GM18502 (cell line): ENCODE results near the gene SSH3.
A peak's percentile ranks its signal among the peaks of the same experiment; 100 is the strongest.
"Not testable (repeated sequence)": the region's sequence is repeated elsewhere in the genome, so short reads cannot be mapped to it uniquely, and the experiment has no call there.

Experiments
- ATAC-seq: cut with Tn5 transposase; IDR thresholded peaks from one replicate; pipeline ENCODE4 v1.9.1; 2021; ENCODE audit warnings: mild to moderate bottlenecking; ENCODE audit not compliant: unreplicated experiment, poor library complexity

SSH3 gene, protein sequence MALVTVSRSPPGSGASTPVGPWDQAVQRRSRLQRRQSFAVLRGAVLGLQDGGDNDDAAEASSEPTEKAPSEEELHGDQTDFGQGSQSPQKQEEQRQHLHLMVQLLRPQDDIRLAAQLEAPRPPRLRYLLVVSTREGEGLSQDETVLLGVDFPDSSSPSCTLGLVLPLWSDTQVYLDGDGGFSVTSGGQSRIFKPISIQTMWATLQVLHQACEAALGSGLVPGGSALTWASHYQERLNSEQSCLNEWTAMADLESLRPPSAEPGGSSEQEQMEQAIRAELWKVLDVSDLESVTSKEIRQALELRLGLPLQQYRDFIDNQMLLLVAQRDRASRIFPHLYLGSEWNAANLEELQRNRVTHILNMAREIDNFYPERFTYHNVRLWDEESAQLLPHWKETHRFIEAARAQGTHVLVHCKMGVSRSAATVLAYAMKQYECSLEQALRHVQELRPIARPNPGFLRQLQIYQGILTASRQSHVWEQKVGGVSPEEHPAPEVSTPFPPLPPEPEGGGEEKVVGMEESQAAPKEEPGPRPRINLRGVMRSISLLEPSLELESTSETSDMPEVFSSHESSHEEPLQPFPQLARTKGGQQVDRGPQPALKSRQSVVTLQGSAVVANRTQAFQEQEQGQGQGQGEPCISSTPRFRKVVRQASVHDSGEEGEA

GRCh38 chr11:67303132-67303834, at the start of gene SSH3:
Gene SSH3 (plus strand): TSS chr11:67303530. CDS start chr11:67303626, 96 bp downstream.
- no peak for ATAC-seq

- no peak for ATAC-seq
Observed at GRCh38 chr11:67253872-67254624, 49.3 kb upstream of the SSH3 start.

DNA sequence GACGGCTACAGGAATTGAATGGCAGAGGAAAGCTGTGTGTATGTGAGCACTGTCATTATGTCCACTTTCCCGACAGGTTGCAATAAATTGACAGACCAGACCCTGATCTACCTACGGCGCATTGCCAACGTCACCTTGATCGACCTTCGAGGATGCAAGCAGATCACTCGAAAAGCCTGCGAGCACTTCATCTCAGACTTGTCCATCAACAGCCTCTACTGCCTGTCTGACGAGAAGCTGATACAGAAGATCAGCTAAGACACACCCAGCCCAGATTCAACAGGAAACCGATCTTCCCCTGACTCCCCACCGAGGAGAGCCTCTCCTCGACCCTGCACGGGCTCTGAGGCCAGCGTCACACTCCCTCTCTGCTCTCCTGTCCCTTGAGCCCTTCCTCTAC, 48.5 kb upstream of the SSH3 start:
- ATAC-seq: no peak

DNA sequence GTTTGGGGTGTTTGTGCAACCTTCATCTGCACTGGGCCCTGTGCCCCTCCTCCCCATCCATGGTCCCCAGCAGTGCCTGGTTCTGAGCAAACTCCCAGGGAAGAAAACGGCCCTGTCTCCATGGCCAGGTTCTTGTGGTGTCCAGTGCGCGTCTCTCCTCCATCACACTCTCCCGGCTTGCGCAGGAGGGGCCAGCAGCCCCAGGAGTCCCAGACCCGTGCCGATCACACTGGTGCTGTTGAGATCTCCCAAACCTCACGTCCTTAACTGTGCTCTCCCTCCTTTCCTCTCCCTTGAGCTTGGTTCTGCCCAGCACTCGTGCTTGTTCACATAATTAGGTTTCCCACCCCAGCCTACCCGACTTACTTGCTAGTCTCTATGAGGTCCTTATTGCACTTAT, 48.0 kb upstream of the SSH3 start:
- no peak for ATAC-seq

DNA sequence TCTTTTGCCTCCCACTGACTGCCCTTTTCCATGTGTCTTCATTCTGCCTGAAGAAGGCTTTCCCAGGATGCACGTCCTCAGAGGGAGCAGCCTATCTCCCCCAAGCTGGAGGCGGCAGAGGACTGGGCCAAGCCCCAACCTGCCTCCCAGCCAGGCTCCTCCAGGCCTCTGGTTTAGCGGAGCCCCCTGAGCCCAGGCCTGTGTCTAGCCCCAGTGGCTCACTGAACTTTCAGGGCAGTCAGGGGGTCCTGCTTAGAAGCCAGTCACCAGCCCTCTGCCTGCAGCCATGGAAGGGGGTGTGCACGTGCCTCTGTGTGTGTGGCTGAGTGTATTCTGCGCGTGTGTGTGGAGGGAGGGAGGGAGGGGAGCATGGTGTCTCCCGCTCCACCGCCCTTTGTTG, 47.5 kb upstream of the SSH3 start:
- ATAC-seq: no peak

- no peak for ATAC-seq
Observed at GRCh38 chr11:67256477-67257135, 46.7 kb upstream of the SSH3 start.

DNA sequence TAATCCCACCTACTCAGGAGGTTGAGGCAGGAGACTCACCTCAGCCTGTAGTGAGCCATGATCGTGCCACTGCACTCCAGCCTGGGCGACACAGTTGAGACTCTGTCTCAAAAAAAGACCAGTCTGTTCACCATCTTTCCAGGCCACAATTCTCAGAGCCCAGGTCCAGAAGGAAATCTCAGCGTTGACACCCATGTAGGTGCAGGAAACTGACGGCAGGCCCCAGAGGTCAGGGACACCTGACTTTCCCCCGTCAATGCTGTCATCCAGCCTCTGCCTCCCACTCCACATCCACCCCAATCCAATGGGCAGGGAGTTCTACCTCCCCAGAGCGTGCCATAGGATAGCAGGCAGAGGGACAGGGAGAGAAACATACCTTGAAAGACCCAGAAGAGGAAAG, 42.9 kb upstream of the SSH3 start:
- ATAC-seq: no peak

DNA sequence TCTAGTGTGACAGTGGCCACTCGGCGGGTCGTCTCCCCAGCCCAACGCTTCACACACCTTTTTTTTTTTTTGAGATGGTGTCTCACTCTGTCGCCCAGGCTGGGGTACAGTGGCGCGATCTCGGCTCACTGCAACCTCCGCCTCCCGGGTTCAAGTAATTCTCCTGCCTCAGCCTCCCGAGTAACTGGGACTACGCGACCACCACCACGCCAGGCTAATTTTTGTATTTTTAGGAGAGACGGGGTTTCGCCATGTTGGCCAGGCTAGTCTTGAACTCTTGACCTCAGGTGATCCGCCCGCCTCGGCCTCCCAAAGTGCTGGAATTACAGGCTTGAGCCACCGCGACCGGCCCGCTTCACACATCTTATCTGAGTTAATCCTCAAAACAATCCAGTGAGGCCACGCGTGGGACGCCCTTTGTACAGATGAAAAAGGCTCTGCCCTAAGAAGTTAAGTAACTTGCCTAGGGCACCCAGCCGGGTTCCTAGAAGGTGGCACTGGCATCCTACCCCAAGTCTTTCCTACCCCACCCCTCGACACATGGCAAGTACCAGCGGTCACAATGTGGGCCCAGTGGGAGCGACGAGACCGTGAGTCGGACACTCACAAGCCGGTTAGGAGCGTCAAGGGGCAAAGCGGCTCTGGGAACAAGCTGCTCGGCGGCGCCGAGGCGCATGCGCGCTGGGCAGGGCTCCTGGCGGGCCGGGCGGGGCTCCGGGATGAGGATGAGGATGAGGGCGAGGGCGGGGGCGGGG, 42.3 kb upstream of the SSH3 start:
- not testable (repeated sequence) for ATAC-seq

- no peak for ATAC-seq
Observed at GRCh38 chr11:67261640-67261945, 41.7 kb upstream of the SSH3 start.

DNA sequence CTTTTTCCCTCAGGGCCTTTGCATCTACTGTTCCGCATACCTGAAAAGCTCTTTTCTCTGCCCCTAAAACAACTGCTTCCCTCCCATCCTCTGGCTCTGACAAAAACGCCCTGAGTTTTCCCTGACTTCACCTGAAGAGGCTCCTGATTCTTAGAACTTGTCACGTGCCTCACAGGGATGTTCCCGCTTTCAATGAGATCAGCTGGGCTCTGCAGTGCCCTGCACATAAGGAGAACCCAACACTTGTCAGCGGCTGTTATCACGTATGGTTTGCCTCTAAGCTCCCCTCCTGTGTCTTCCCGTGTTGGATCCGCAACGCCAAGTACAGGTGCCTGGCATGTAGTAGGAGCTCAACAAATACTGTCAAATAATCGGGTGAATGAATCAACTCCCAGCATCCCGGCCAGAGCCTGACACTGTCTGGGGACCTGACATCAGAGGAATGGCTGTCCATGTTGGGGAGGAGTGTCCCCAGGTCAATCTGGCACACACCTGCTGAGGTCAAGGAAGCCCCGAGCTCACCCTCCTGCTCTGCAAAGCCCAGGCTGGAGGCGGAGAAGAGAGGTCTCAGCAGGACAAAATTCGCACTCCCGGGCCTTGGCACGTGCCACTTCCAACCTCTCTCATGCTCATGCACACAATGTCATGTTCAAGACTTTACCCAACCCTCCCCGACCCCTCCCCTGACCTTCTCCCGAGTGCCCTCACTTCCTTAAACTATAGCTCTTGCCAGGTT, 41.2 kb upstream of the SSH3 start:
- ATAC-seq: no peak

- ATAC-seq: no peak
Observed at GRCh38 chr11:67262731-67263675, 40.3 kb upstream of the SSH3 start.

GRCh38 chr11:67264260-67264659, 39.1 kb upstream of the SSH3 start:
- ATAC-seq: no peak

DNA sequence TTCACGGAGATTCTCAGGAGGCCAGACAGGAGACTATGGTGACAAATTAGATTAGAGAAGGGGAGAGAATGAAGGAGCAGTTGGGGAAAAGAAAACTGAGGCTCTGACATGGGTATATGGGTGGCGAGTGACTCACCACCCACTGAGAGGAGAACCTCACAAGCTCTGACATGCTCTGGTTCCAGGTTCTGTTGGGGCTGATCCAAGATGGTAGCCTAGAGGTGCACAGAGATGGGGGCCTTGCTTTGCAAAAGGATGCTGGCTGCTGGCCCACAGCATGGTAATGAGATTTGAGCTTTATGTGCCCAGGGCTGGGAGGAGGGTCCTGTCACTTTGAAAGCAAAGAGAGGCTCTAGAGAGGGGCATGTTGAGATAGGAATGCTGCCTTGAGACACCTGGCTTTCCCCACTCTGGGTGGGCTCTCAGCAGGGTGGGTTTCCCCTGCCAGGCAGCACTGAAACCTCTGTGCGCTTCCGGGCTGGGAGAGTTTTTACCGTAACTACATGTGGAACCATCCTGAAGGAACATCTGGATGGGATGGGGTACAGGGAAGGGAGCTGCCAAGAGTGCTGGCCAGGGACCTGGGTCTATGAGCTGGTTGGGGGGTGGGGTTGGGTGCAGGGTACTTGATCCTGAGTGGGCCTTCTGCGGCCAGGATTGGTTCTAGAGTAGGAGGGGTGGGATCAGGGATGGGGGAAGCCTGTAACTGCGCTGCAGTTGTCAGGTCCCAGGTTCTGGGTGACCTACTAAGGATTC, 38.3 kb upstream of the SSH3 start:
- ATAC-seq: no peak

GRCh38 chr11:67265633-67266448, 37.5 kb upstream of the SSH3 start:
- ATAC-seq: peak; percentile 42

DNA sequence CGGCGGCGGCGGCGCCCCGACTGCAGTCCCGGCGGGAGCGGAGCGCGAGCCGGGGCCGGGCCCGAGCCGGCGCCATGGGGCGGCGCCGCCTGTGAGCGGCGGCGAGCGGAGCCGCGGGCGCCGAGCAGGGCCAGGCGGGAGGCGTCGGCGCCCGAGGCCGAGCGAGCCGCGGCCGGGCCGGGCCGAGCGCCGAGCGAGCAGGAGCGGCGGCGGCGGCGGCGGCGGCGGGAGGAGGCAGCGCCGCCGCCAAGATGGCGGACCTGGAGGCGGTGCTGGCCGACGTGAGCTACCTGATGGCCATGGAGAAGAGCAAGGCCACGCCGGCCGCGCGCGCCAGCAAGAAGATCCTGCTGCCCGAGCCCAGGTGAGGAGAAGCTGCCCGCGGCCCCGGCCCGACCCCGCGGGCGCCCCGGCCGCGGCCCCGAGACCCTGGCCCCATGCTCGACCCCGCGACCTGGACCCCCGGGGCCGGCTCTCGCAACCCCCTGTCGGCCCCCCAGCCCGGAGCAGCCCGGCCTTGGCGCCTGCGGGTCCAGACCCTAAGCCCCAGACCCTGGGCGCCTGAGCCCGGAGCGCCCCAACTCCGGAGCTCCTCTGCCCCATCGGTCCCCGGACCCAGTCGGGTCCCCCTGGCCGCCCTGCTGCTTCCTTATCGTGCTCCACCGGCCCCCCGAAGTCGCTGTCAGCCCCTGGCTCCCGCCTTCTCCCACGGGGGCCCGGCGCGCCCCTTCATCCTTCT, 36.7 kb upstream of the SSH3 start, which contains the start of gene GRK2:
GRK2 (plus strand) TSS at position 25 of the 739 bp plus-strand sequence; CDS start at position 252, 227 bp downstream.
- ATAC-seq: no peak
